Stimulated activated CD4-positive, alpha-beta T cell treated with anti-CD3 and anti-CD28 coated beads, Interleukin-15, amount 100 ng/mL, for 1 hour (primary cell): Measurements from ENCODE around the gene ITGA11.
A peak's percentile ranks its signal among the peaks of the same experiment; 100 is the strongest.

Experiments used
- DNase-seq, 2 donors: peaks; one replicate each; pipeline ENCODE4 v3.0.0-alpha.2; 2020; ENCODE audit warnings: low read depth in 1 of 2, low spot score in 1 of 2

Gene ITGA11

DNA sequence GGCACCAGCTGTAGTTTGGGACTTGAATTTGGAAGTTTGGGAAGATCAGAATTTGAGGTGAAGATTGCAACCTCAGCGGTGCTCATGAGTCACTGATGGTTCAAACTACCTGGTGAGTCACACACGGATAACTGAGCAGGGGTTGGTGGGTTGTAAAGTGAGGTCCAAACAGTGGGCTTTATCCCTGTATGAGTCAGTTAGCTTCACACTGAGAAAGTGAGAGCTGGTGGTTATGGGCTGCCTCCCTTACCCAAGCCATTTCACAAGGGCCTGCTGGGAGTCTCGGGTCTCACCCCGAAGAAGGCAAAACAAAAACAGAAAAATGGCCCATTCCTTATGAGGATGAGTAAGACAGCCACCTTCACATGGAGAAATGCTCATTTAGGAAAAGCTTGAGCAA lies 77.0 kb downstream of the ITGA11 start:
- no peak for DNase-seq

GRCh38 chr15:68354268-68354667 lies 77.7 kb downstream of the ITGA11 start:
- no peak for DNase-seq

GRCh38 chr15:68353421-68354135 lies 78.4 kb downstream of the ITGA11 start:
- DNase-seq: no peak

DNA sequence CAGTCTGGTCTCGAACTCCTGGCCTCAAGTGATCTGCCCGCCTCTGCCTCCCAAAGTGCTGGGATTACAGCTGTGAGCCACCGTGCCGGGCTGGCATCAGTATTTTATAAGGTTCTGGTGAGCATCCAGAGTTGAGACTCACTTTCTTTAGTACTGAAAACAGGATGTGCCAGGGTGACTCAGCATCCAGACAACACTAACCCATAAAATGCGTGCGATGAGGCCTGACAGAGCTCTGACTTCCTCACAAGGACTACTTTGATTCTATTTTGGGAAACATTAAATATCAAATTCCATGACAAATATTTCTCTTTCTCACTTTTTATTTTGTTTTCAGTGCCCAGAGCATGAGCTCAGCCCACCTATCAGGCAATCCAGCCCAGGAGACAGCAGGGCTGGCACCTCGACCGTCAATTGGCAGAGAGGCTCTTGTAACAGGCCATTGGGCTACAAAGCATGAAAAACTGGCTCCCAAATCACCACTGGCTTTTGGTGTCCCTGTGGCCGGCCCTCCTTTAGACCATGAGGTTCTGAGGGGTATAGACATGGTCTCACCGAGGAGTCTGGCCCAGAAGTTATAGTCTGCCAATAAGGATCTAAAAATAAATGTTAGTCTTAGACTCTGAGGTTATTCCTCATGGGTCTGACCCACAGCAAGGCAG lies 79.4 kb downstream of the ITGA11 start:
- DNase-seq: peak in 1 of 2 donors; percentile 7

- DNase-seq: no peak
Observed at GRCh38 chr15:68349151-68349550, 82.8 kb downstream of the ITGA11 start.

GRCh38 chr15:68348606-68349005 lies 83.4 kb downstream of the ITGA11 start:
- DNase-seq: no peak

- DNase-seq: no peak
Observed at GRCh38 chr15:68348081-68348480, 83.9 kb downstream of the ITGA11 start.

DNA sequence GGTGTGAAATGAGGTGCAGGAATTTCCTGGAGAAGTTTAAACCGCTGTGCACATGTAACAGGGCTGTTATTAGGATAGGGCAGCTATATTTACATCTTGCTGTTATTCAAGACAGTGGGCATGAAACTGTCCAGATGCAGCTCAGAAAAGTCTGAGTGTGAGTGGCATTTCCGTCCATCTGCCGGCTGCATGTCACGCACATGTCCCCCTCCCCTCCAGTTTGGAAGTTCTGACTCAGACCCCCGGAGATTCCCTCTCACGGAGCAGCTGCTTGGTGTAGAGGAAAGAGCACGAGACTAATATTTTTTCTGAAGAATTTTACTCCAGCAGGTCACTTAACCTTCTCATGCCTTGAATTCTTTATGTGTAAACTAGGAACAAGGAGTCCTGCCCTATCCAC lies 84.6 kb downstream of the ITGA11 start:
- DNase-seq: no peak

DNA sequence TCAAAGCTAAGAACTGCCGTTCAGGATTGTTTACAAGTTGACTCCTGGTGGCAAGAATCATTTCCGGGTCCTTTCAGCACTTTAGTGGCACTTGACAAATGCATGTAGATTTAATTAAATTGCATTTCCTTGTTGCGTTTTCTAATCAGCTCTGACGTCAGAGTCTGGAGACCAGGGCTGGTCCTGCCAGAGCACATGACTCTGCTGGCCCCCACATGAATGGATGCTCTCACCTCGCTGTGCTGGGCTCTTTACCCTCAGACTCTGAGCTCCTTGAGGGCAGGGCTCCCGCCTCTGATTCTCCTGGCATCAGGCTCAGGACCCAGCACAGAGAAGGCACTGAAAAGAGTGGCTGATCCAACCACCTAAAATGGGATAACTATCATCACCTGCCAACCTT lies 85.0 kb downstream of the ITGA11 start:
- DNase-seq: no peak

- no peak for DNase-seq
Observed at GRCh38 chr15:68345481-68345880, 86.5 kb downstream of the ITGA11 start.

GRCh38 chr15:68344600-68344999 lies 87.4 kb downstream of the ITGA11 start:
- no peak for DNase-seq

GRCh38 chr15:68343579-68344225 lies 88.3 kb downstream of the ITGA11 start:
- no peak for DNase-seq

GRCh38 chr15:68341760-68342725 lies 89.9 kb downstream of the ITGA11 start:
- no peak for DNase-seq

- no peak for DNase-seq
Observed at GRCh38 chr15:68340726-68341671, 91.0 kb downstream of the ITGA11 start.

DNA sequence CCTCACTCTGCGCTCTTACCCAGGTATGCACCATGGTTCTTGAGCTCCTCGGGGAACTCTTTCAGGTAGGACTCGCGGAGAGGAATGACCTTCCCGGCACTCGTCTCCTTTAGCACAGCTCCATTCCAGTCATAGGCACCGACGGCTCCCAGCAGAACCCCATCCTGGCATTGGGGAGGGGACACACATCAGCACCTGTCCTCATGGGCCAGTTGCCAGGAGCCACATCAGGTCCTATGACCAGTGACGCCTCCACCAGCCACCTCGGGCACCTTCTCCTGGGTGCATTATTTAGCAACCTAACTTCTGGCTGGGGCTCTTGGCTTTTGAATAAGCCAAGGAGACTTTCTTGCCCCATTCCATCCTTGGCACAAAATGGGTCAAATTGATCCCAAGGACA lies 92.5 kb downstream of the ITGA11 start:
- DNase-seq: no peak

DNA sequence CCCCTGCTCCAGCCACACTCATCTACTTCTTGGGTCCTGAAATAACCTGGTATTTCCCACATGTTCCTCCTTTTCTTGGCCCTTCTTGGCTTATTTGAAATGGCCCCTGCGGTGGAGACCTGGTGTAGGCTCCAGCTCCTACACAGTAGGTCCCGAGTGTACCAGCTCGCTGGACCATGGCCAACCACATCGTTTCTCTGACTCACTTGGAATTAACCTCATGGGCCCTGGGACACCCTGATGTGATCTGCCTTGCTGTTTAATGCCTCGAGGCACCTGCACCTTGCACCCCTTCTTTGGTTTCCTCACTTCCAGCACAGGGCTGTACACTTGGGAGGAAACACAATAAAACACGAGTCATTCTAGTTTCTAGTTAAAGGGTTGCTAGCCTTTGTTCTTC lies 94.1 kb downstream of the ITGA11 start:
- DNase-seq: no peak

- DNase-seq: no peak
Observed at GRCh38 chr15:68336516-68336915, 95.4 kb downstream of the ITGA11 start.

DNA sequence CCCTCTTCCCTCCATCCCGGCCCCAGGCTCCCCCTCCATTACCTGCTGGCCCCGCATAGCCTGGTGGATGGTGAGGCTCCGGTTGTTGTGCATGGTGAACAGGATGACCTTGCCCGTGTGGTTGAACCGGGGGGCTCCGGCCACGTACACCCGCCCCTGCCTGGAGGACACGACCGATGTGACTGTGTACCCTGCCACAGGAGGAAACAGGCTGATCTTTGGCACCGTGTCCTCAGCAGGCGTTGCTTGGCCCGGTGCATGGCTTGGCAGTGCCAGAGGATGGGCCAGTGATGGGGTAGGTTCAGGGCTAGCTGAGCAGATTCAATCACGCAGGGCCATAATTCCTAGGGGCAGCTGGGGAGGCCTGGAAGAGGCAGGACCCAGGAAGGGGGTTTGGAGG lies 96.3 kb downstream of the ITGA11 start:
- DNase-seq: no peak

GRCh38 chr15:68335251-68335650 lies 96.7 kb downstream of the ITGA11 start:
- no peak for DNase-seq

- DNase-seq: no peak
Observed at GRCh38 chr15:68334661-68335124, 97.3 kb downstream of the ITGA11 start.
